COLO829 (cell line): Measurements from ENCODE around the gene TRAPPC5.

Experiments used
- DNase-seq: peaks from one replicate; pipeline ENCODE4 v3.0.0; 2012; ENCODE audit warnings: low spot score

The TRAPPC5 gene

GRCh38 chr19:7731615-7732014 is 51.0 kb downstream of the TRAPPC5 start:
- no peak for DNase-seq

GRCh38 chr19:7732045-7732444 is 51.4 kb downstream of the TRAPPC5 start, which contains the start of gene CLEC4G:
TSS of gene CLEC4G (minus strand) at chr19:7732110. CDS start at chr19:7732102, 8 bp downstream.
- DNase-seq, result no peak

- no peak for DNase-seq
Measured at GRCh38 chr19:7733376-7733775, 52.7 kb downstream of the TRAPPC5 start.

DNA sequence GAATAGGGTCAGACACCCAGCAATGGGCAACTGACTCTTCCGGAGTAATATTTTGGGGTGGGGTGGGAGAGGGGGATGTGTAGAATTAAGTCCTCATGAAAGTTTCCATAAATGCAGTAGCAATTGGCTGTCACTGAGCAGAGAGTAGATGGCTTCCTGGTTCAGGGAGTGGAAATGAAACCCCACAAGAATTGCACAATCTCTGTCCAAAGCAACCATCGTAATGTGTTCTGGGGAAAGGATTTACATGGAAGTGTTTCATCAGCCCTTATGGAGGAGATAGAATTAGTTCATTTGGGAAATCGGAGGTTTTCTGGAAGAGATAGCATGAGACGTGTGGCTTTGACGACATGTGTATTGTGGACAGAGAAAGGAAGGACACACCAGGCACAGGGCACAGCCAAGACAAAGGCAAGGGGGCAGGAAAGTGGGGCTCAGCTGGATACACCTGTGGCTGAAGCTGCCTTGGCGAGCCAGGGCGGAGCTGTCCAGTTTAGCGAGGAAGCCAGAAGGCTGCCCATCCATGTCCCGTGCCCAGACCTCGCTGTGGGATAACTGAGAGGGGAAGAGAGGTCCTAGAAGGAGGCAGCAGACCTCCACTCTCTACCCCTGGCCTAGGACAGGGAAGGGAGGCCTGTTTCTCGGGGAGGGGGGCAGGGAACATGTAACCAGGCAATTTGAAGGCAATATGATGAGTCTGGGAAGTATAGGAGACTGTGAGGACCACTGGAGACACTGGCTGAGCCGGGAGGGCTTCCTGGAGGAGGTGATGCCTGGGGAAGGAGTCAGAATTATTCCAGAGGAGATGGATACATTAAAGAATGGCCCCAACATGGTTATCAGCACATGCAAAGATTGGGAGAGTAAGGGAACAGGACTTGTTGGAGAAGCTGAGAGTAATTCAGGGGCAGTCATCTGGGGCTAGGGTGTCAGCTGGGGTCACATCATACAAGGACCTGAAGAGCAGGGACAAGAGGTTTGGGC is 53.9 kb downstream of the TRAPPC5 start:
- no peak for DNase-seq

GRCh38 chr19:7736148-7736547 is 55.5 kb downstream of the TRAPPC5 start:
- no peak for DNase-seq

DNA sequence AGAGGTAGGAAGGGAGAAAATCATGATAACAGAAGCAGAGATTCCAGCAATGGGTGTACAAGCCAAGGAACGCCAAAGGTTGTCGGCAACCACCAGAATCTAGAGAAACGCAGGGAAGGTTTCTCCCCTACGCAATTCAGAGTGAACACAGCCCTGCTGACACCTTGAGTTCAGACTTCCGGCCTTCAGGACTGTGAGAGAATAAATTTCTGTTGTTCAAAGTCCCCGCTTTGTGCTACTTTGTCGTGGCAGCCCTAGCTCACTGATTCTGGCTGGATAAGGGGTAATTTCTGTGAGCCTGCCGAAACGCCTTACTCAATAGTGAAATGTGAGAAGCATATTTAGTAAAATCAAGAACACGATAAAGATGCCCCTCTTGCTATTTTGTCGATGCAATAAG is 56.6 kb downstream of the TRAPPC5 start:
- DNase-seq, result no peak
